SU-DHL-6 (cell line): ENCODE data around the gene IMPDH1.

ENCODE experiments used
- H2AFZ ChIP-seq: fragments of 200-600 bp; sonication (generic); 2 replicates; pipeline ENCODE4 v1.6.1; 2014; ENCODE audit warnings: low read depth, mild to moderate bottlenecking, moderate library complexity, mixed read lengths, antibody characterized with exemption, low read length; ENCODE audit not compliant: severe bottlenecking
- H3F3A ChIP-seq: fragments of 200-600 bp; shearing (Covaris generic); 2 replicates; pipeline ENCODE4 v1.6.0; 2016; ENCODE audit warnings: antibody characterized with exemption, mild to moderate bottlenecking; ENCODE audit not compliant: insufficient read depth
- H3K27ac ChIP-seq: fragments of 200-600 bp; sonication (generic); 2 replicates; pipeline ENCODE4 v1.5.1; 2016; ENCODE audit warnings: low read depth, mild to moderate bottlenecking, low read length, moderate library complexity, mixed read lengths
- H3K27me3 ChIP-seq: fragments of 200-600 bp; sonication (generic), shearing (Covaris generic); 2 replicates; pipeline ENCODE4 v1.6.0; 2014; ENCODE audit warnings: mild to moderate bottlenecking, low read length
- H3K36me3 ChIP-seq: fragments of 200-600 bp; sonication (generic); 2 replicates; pipeline ENCODE4 v1.6.1; 2014; ENCODE audit warnings: mild to moderate bottlenecking, low read length, mixed read lengths
- H3K4me2 ChIP-seq: fragments of 300-600, 200-600 bp; shearing (Covaris generic), sonication (generic); 2 replicates; pipeline ENCODE4 v1.6.0; 2014; ENCODE audit warnings: low read length, low read depth, mild to moderate bottlenecking; ENCODE audit not compliant: poor library complexity, severe bottlenecking
- H3K4me3 ChIP-seq: fragments of 200-600 bp; sonication (generic); 2 replicates; pipeline ENCODE4 v1.5.1; 2014; ENCODE audit warnings: antibody characterized with exemption, low read length, mild to moderate bottlenecking, mixed read lengths; ENCODE audit not compliant: insufficient read depth, poor library complexity, severe bottlenecking
- H3K79me2 ChIP-seq: fragments of 200-600 bp; sonication (generic); 2 replicates; pipeline ENCODE4 v1.6.1; 2014; ENCODE audit warnings: mild to moderate bottlenecking, low read length, moderate library complexity; ENCODE audit not compliant: insufficient read depth
- H3K9ac ChIP-seq: fragments of 200-600 bp; sonication (generic); 2 replicates; pipeline ENCODE4 v1.7.0; 2014; ENCODE audit warnings: mild to moderate bottlenecking, low read length
- H3K9me2 ChIP-seq: fragments of 200-600 bp; sonication (generic); replicated peaks from 2 replicates; pipeline ENCODE4 v1.6.1; 2014; ENCODE audit warnings: low read length; ENCODE audit not compliant: insufficient read depth
- H3K9me3 ChIP-seq: fragments of 200-600 bp; sonication (generic); 2 replicates; pipeline ENCODE4 v1.6.1; 2014; ENCODE audit warnings: low read length, mixed read lengths; ENCODE audit not compliant: insufficient read depth
- H4K20me1 ChIP-seq: fragments of 200-600 bp; sonication (generic); 2 replicates; pipeline ENCODE4 v1.6.1; 2014; ENCODE audit warnings: low read depth, mild to moderate bottlenecking, antibody characterized with exemption, low read length, moderate library complexity, mixed read lengths
- CTCF ChIP-seq: fragments of 200-600 bp; sonication (generic); IDR thresholded peaks from one replicate; pipeline ENCODE4 v1.5.1; 2017; ENCODE audit warnings: antibody characterized with exemption, mild to moderate bottlenecking, low read length, moderate library complexity; ENCODE audit not compliant: insufficient read depth, poor library complexity, severe bottlenecking
- EZH2phosphoT487 ChIP-seq: fragments of 200-600 bp; sonication (generic), shearing (Covaris generic); conservative IDR thresholded peaks from 2 replicates; pipeline ENCODE4 v1.6.1; 2018; ENCODE audit warnings: mild to moderate bottlenecking, antibody characterized with exemption, low read length, moderate library complexity, mixed read lengths

Gene IMPDH1

DNA sequence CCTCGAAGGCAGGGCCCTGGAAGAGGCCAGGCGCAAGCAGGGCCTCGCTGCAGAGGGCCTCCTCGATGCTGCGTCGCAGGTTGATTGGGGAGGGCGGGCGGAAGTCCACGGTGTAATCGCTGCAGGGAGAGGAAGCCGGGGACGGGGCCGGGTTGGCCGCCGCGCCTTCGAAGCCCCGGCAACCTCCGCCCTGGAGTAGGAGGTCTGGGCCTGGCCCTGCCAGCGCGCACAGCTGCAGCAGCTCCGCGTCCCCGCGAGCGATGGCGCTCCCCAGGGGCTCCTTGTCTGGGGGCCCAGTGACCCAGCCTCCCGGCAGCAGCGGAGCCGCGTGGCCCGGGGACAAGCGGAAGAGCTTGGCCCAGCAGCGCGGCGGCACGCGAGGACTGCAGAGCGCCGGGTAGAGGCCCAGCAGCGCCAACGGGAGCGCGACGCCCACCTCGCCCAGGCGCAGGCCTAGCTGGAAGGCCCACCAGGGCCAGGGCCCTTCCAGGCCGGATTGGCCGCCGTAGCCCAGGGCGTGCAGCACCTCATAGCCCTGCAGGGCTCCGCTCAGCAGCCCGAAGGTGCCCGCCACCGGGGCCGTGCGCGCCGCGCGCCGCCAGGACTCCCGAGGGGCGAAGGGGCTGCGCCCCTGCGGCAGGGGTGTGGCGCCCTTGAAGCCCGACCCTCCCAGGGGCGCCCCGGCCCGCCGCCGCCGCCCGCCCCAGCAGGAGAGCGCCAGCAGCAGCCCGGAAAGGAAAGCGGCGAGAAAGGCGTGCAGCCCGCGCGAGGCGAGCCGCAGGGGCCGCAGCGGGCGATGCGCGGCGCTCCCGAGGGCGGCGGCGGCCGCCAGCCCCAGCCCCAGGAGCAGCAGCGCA lies 58.3 kb downstream of the IMPDH1 start:
- H3K27me3 ChIP-seq, result no peaks in the 10 kb centered on the region
- TF ChIP-seq EZH2phosphoT487 (no peak), CTCF (no peak)
- no peaks in the 10 kb centered on the region for H3K36me3 ChIP-seq
- no peaks in the 10 kb centered on the region for H3K79me2 ChIP-seq
- H3K9ac ChIP-seq, result no peak overlapping the region
- no peaks in the 10 kb centered on the region for H3F3A ChIP-seq
- no peak overlapping the region for H3K4me3 ChIP-seq
- no peak overlapping the region for H2AFZ ChIP-seq
- H4K20me1 ChIP-seq, result no peaks in the 10 kb centered on the region
- H3K9me2 ChIP-seq, result no peaks in the 10 kb centered on the region
- no peak overlapping the region for H3K27ac ChIP-seq
- no peaks in the 10 kb centered on the region for H3K9me3 ChIP-seq
- H3K4me2 ChIP-seq, result no peak overlapping the region

- no peak overlapping the region for H3K27ac ChIP-seq
- no peaks in the 10 kb centered on the region for H3K27me3 ChIP-seq
- H4K20me1 ChIP-seq, result no peaks in the 10 kb centered on the region
- no peak overlapping the region for H2AFZ ChIP-seq
- no peak overlapping the region for H3K4me3 ChIP-seq
- no peak overlapping the region for H3K9ac ChIP-seq
- no peaks in the 10 kb centered on the region for H3K79me2 ChIP-seq
- H3K9me2 ChIP-seq, result no peaks in the 10 kb centered on the region
- TF ChIP-seq CTCF (no peak), EZH2phosphoT487 (no peak)
- no peak overlapping the region for H3K4me2 ChIP-seq
- H3K9me3 ChIP-seq, result no peaks in the 10 kb centered on the region
- no peaks in the 10 kb centered on the region for H3F3A ChIP-seq
- no peaks in the 10 kb centered on the region for H3K36me3 ChIP-seq
These were observed 59.0 kb downstream of the IMPDH1 start for GRCh38 chr7:128350708-128351295.

DNA sequence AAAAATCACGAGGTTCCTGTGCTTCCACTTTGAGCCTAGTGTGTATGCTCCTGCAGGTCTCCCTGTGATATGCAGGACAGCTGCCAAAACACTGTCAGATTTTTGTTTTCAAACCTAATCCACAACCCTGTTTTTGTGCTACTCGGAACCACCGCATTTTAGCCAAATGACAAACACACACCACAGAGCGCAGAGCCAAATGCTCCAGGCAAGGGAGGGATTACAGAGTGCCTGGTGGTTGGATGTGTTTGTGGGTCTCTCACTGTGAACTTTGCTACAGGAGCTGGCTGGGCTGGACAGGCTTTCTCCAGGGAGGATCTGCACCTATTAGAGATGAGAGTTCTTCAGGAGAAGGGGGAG lies 60.3 kb downstream of the IMPDH1 start:
- H3K9me2 ChIP-seq, result no peaks in the 10 kb centered on the region
- H3K79me2 ChIP-seq, result no peaks in the 10 kb centered on the region
- H3K27ac ChIP-seq, result no peak overlapping the region
- H2AFZ ChIP-seq, result no peak overlapping the region
- no peaks in the 10 kb centered on the region for H3K36me3 ChIP-seq
- H4K20me1 ChIP-seq, result no peaks in the 10 kb centered on the region
- H3K27me3 ChIP-seq, result no peaks in the 10 kb centered on the region
- TF ChIP-seq CTCF (no peak), EZH2phosphoT487 (no peak)
- no peaks in the 10 kb centered on the region for H3F3A ChIP-seq
- H3K4me3 ChIP-seq, result no peak overlapping the region
- no peak overlapping the region for H3K9ac ChIP-seq
- no peaks in the 10 kb centered on the region for H3K9me3 ChIP-seq
- no peak overlapping the region for H3K4me2 ChIP-seq
